ENCODE data around the gene RALGAPA2.

The RALGAPA2 gene

GRCh38 chr20:20344476-20344875 is 368.0 kb downstream of the RALGAPA2 start:
- Histone ChIP-seq H3F3A (ENCODE audit: low read depth) (no peaks in the 10 kb centered on the region), H3K9me3 (ENCODE audit: insufficient read depth, low read depth, low read length) (no peaks in the 10 kb centered on the region), H2AFZ (ENCODE audit: low read length) (no peak overlapping the region), H3K79me2 (ENCODE audit: insufficient read depth, low read length) (no peaks in the 10 kb centered on the region), H3K9ac (ENCODE audit: low read depth, low read length, poor library complexity, severe bottlenecking) (no peak overlapping the region), H3K4me2 (ENCODE audit: low read depth, low read length, poor library complexity, severe bottlenecking) (no peak overlapping the region), H3K27me3 (ENCODE audit: insufficient read depth, low read length, poor library complexity, severe bottlenecking) (no peaks in the 10 kb centered on the region), H4K20me1 (ENCODE audit: insufficient read depth, low read length, poor library complexity, severe bottlenecking) (no peaks in the 10 kb centered on the region), H3K4me1 (ENCODE audit: insufficient read depth, low read length, poor library complexity, severe bottlenecking) (no peaks in the 10 kb centered on the region), H3K36me3 (ENCODE audit: insufficient read depth, low read length) (no peaks in the 10 kb centered on the region), H3K4me3 (ENCODE audit: low read length, poor library complexity, severe bottlenecking) (no peak overlapping the region), H3K9me2 (replicated peaks; ENCODE audit: low read depth, low read length) (no peaks in the 10 kb centered on the region)
- TF ChIP-seq CTCF (conservative IDR thresholded peaks at IDR 0.05; ENCODE audit: low read length): no peak
- TF ChIP-seq EZH2phosphoT487 (IDR thresholded peaks at IDR 0.05; ENCODE audit: borderline replicate concordance): no peak

GRCh38 chr20:20343932-20344331 is 368.5 kb downstream of the RALGAPA2 start:
- TF ChIP-seq CTCF (conservative IDR thresholded peaks at IDR 0.05; ENCODE audit: low read length) (no peak), EZH2phosphoT487 (IDR thresholded peaks at IDR 0.05; ENCODE audit: borderline replicate concordance) (no peak)
- Histone ChIP-seq H3K27me3 (ENCODE audit: insufficient read depth, low read length, poor library complexity, severe bottlenecking) (no peaks in the 10 kb centered on the region), H3K9me2 (replicated peaks; ENCODE audit: low read depth, low read length) (no peaks in the 10 kb centered on the region)

More at GRCh38 chr20:20343932-20344331, 368.5 kb downstream of the RALGAPA2 start:
- no peaks in the 10 kb centered on the region for H3K9me3 ChIP-seq (ENCODE audit: insufficient read depth, low read depth, low read length)
- H2AFZ ChIP-seq (ENCODE audit: low read length): no peak overlapping the region
- H3K36me3 ChIP-seq (ENCODE audit: insufficient read depth, low read length): no peaks in the 10 kb centered on the region
- no peaks in the 10 kb centered on the region for H3K4me1 ChIP-seq (ENCODE audit: insufficient read depth, low read length, poor library complexity, severe bottlenecking)
- no peaks in the 10 kb centered on the region for H3K79me2 ChIP-seq (ENCODE audit: insufficient read depth, low read length)
- no peaks in the 10 kb centered on the region for H4K20me1 ChIP-seq (ENCODE audit: insufficient read depth, low read length, poor library complexity, severe bottlenecking)
- no peaks in the 10 kb centered on the region for H3F3A ChIP-seq (ENCODE audit: low read depth)
- H3K9ac ChIP-seq (ENCODE audit: low read depth, low read length, poor library complexity, severe bottlenecking): no peak overlapping the region
- no peak overlapping the region for H3K4me3 ChIP-seq (ENCODE audit: low read length, poor library complexity, severe bottlenecking)
- H3K4me2 ChIP-seq (ENCODE audit: low read depth, low read length, poor library complexity, severe bottlenecking): no peak overlapping the region
